Urinary bladder (tissue), 4 donors: ENCODE data around the gene TREML2. TPM values are rescaled to one million over a fixed set of nuclear protein-coding genes. Genes with fewer than 3 reads are reported as not detected.
"Not testable (repeated sequence)": the region's sequence is repeated elsewhere in the genome, so short reads cannot be mapped to it uniquely, and the experiment has no call there.

Experiments
- DNase-seq: peaks from one replicate; pipeline ENCODE4 v3.0.0-alpha.2; 2015; ENCODE audit errors: extremely low spot score
- H3K27ac ChIP-seq: one replicate; pipeline ENCODE4 v1.5.1; 2013; ENCODE audit warnings: low read depth, mild to moderate bottlenecking, moderate library complexity
- H3K36me3 ChIP-seq: one replicate; pipeline ENCODE4 v1.6.1; 2013; ENCODE audit warnings: mild to moderate bottlenecking, moderate library complexity; ENCODE audit not compliant: insufficient read depth
- H3K4me1 ChIP-seq: one replicate; pipeline ENCODE4 v1.6.1; 2013; ENCODE audit warnings: mild to moderate bottlenecking, moderate library complexity; ENCODE audit not compliant: insufficient read depth
- H3K4me3 ChIP-seq: one replicate; pipeline ENCODE4 v1.5.1; 2013; ENCODE audit warnings: low read depth, low read length
- WGBS: extraction: QIAGEN DNeasy Blood & Tissue Kit; methylation state at CpG from one replicate; pipeline ENCODE4 v1.1.7; 2013; 5-methylcytosine and 5-hydroxymethylcytosine counted together
- polyA plus RNA-seq: library from polyadenylated mRNA; stranded (reverse); fragments of 200-250 nt; gene quantifications from one replicate; pipeline ENCODE4 v1.2.3, GENCODE V29; 2013
- total RNA-seq: library from RNA; depleted of rRNA; stranded (reverse); fragments of >200 nt; gene quantifications from one replicate; pipeline ENCODE4 v1.2.3, GENCODE V29; 2014
- donor health status: healthy with polysubstance abuse.
- donor health status: healthy.

Gene TREML2
- total and polyA plus RNA-seq, 2 donors: 0.10 to 0.11 TPM

- DNase-seq: no peak
- Histone ChIP-seq H3K27ac (no peak overlapping the region), H3K4me1 (no peaks in the 10 kb centered on the region), H3K4me3 (no peak overlapping the region), H3K36me3 (no peaks in the 10 kb centered on the region)
- WGBS: 96% methylated on average over 3 of the region's 3 CpGs
These were observed 3.7 kb downstream of the TREML2 start for GRCh38 chr6:41197234-41197633.

- Histone ChIP-seq H3K27ac (no peak overlapping the region), H3K36me3 (no peaks in the 10 kb centered on the region), H3K4me1 (peaks cover 2% of the 10 kb centered on the region), H3K4me3 (no peak overlapping the region)
- 96% methylated on average over 3 of the region's 3 CpGs for WGBS
- DNase-seq: no peak
These were observed 6.6 kb downstream of the TREML2 start for GRCh38 chr6:41194386-41194785.

GRCh38 chr6:41193884-41194283, 7.1 kb downstream of the TREML2 start:
- Histone ChIP-seq H3K27ac (no peak overlapping the region), H3K36me3 (no peaks in the 10 kb centered on the region), H3K4me1 (peaks cover 2% of the 10 kb centered on the region), H3K4me3 (no peak overlapping the region)
- no peak for DNase-seq
- 52% methylated on average over 5 of the region's 5 CpGs for WGBS

- H3K36me3 ChIP-seq: no peaks in the 10 kb centered on the region
- H3K27ac ChIP-seq: no peak overlapping the region
- DNase-seq: no peak
- peaks cover 2% of the 10 kb centered on the region for H3K4me1 ChIP-seq
- H3K4me3 ChIP-seq: no peak overlapping the region
- 72% methylated on average over 5 of the region's 5 CpGs for WGBS
These were observed 7.7 kb downstream of the TREML2 start for GRCh38 chr6:41193171-41193734.

GRCh38 chr6:41191569-41191968, 9.4 kb downstream of the TREML2 start:
- no peak overlapping the region for H3K27ac ChIP-seq
- no peaks in the 10 kb centered on the region for H3K36me3 ChIP-seq
- peaks cover 2% of the 10 kb centered on the region for H3K4me1 ChIP-seq
- 18% methylated on average over 6 of the region's 6 CpGs for WGBS
- no peak for DNase-seq
- no peak overlapping the region for H3K4me3 ChIP-seq

- 81% methylated on average over 3 of the region's 3 CpGs for WGBS
- peaks cover 2% of the 10 kb centered on the region for H3K4me1 ChIP-seq
- H3K27ac ChIP-seq: no peak overlapping the region
- H3K4me3 ChIP-seq: no peak overlapping the region
- H3K36me3 ChIP-seq: no peaks in the 10 kb centered on the region
- DNase-seq: no peak
These were observed 10.2 kb downstream of the TREML2 start for GRCh38 chr6:41190791-41191190.

- H3K36me3 ChIP-seq: no peaks in the 10 kb centered on the region
- no peak overlapping the region for H3K27ac ChIP-seq
- H3K4me3 ChIP-seq: no peak overlapping the region
- DNase-seq: no peak
- peaks cover 2% of the 10 kb centered on the region for H3K4me1 ChIP-seq
- 93% methylated on average over 2 of the region's 2 CpGs for WGBS
These were observed 11.0 kb downstream of the TREML2 start for GRCh38 chr6:41189967-41190366.

- not testable (repeated sequence) for H3K4me1 ChIP-seq, H3K36me3 ChIP-seq, DNase-seq
These were observed 11.9 kb downstream of the TREML2 start for GRCh38 chr6:41189046-41189445.

GRCh38 chr6:41187924-41188886, 12.7 kb downstream of the TREML2 start:
- DNase-seq: no peak
- H3K36me3 ChIP-seq: no peaks in the 10 kb centered on the region
- H3K4me1 ChIP-seq: peaks cover 2% of the 10 kb centered on the region
- WGBS: 88% methylated on average over 8 of the region's 8 CpGs
- H3K4me3 ChIP-seq: no peak overlapping the region
- H3K27ac ChIP-seq: no peak overlapping the region

More at GRCh38 chr6:41189046-41189445, 11.9 kb downstream of the TREML2 start:
- not testable (repeated sequence) for H3K27ac ChIP-seq, H3K4me3 ChIP-seq

- Histone ChIP-seq H3K36me3 (no peaks in the 10 kb centered on the region), H3K27ac (no peak overlapping the region), H3K4me3 (no peak overlapping the region), H3K4me1 (no peaks in the 10 kb centered on the region)
- 58% methylated on average over 10 of the region's 10 CpGs for WGBS
- DNase-seq: no peak
These were observed 14.9 kb downstream of the TREML2 start for GRCh38 chr6:41186031-41186562.

GRCh38 chr6:41184761-41185160, 16.2 kb downstream of the TREML2 start:
- no peaks in the 10 kb centered on the region for H3K4me1 ChIP-seq
- DNase-seq: no peak
- no peaks in the 10 kb centered on the region for H3K36me3 ChIP-seq
- no peak overlapping the region for H3K4me3 ChIP-seq
- H3K27ac ChIP-seq: no peak overlapping the region
- WGBS: 82% methylated on average over 7 of the region's 7 CpGs

- Histone ChIP-seq H3K27ac (no peak overlapping the region), H3K4me1 (no peaks in the 10 kb centered on the region), H3K36me3 (no peaks in the 10 kb centered on the region), H3K4me3 (no peak overlapping the region)
- DNase-seq: peak; percentile 11
- WGBS: 76% methylated on average over 4 of the region's 4 CpGs
These were observed 18.6 kb downstream of the TREML2 start for GRCh38 chr6:41182069-41183034.

GRCh38 chr6:41181566-41181965, 19.4 kb downstream of the TREML2 start:
- Histone ChIP-seq H3K4me1 (no peaks in the 10 kb centered on the region), H3K4me3 (no peak overlapping the region), H3K27ac (no peak overlapping the region), H3K36me3 (no peaks in the 10 kb centered on the region)
- WGBS: 69% methylated on average over 1 of the region's 1 CpG
- DNase-seq: no peak
